IMR-90 (cell line): Measurements from ENCODE around the gene BPIFA3. TPM values are rescaled to one million over a fixed set of nuclear protein-coding genes. Genes with fewer than 3 reads are reported as not detected.

Source experiments
- ATAC-seq: fragments of 200-7000 bp; cut with Tn5 transposase; 2 replicates; pipeline ENCODE4 v1.9.1; 2020; ENCODE audit warnings: low read depth, mild to moderate bottlenecking, moderate library complexity
- BruUV-seq: library from RNA; stranded (reverse); fragments of 400-500 nt; replicated peaks from 2 replicates; lab custom pipeline; 2021; lab: Mats Ljungman, UMichigan
- CTCF ChIA-PET: fragments of 300-600 bp; formaldehyde crosslinking; extraction: SDS; loops from one replicate; lab custom pipeline; 2021; ENCODE audit warnings: antibody characterized with exemption; lab: Yijun Ruan, JAX
- POLR2A ChIA-PET: fragments of 300-600 bp; sonication (Branson Sonifier 250); formaldehyde crosslinking; loops from one replicate; lab custom pipeline; 2022; ENCODE audit warnings: antibody characterized with exemption; ENCODE audit not compliant: unreplicated experiment; lab: Charles Lee
- DNase-seq: peaks from one replicate; pipeline ENCODE4 v3.0.0; 2013
- H2AFZ ChIP-seq: replicated peaks from 2 replicates; pipeline ENCODE3; 2013; ENCODE audit warnings: low read length, mild to moderate bottlenecking; ENCODE audit not compliant: poor library complexity
- H2AK5ac ChIP-seq: 2 replicates; pipeline ENCODE4 v1.6.1; 2013; ENCODE audit warnings: low read depth, low read length, inconsistent platforms
- H2AK9ac ChIP-seq: replicated peaks from 2 replicates; pipeline ENCODE3; 2013; ENCODE audit warnings: mild to moderate bottlenecking, low read depth, low read length, moderate library complexity; ENCODE audit not compliant: poor library complexity
- H2BK120ac ChIP-seq: 2 replicates; pipeline ENCODE4 v1.6.1; 2013; ENCODE audit warnings: low read depth, low read length, inconsistent platforms
- H2BK15ac ChIP-seq: 3 replicates; pipeline ENCODE4 v1.6.1; 2013; ENCODE audit warnings: low read depth, low read length, inconsistent platforms
- H2BK20ac ChIP-seq: 2 replicates; pipeline ENCODE4 v1.6.1; 2013; ENCODE audit warnings: low read depth, mild to moderate bottlenecking, inconsistent platforms, low read length, moderate library complexity
- H2BK5ac ChIP-seq: 2 replicates; pipeline ENCODE4 v1.6.1; 2013; ENCODE audit warnings: mild to moderate bottlenecking, low read depth, low read length, inconsistent platforms; ENCODE audit not compliant: poor library complexity, severe bottlenecking
- H3K14ac ChIP-seq: replicated peaks from 2 replicates; pipeline ENCODE4 v1.6.1; 2013; ENCODE audit warnings: low read depth, low read length, inconsistent platforms
- H3K18ac ChIP-seq: 2 replicates; pipeline ENCODE4 v1.6.1; 2013; ENCODE audit warnings: low read depth, low read length, control low read depth
- H3K23ac ChIP-seq: 2 replicates; pipeline ENCODE4 v1.6.1; 2013; ENCODE audit warnings: low read depth, low read length, inconsistent platforms
- H3K27ac ChIP-seq: 2 replicates; pipeline ENCODE4 v1.5.1; 2013; ENCODE audit warnings: mild to moderate bottlenecking, control low read depth, low read length; ENCODE audit not compliant: insufficient read depth
- H3K27me3 ChIP-seq: 2 replicates; pipeline ENCODE4 v1.6.1; 2013; ENCODE audit warnings: low read length; ENCODE audit not compliant: control insufficient read depth, insufficient read depth
- H3K36me3 ChIP-seq: 2 replicates; pipeline ENCODE4 v1.6.1; 2013; ENCODE audit warnings: low read length, mixed read lengths; ENCODE audit not compliant: control insufficient read depth, insufficient read depth
- H3K4ac ChIP-seq: 2 replicates; pipeline ENCODE4 v1.6.1; 2013; ENCODE audit warnings: low read depth, low read length, inconsistent platforms
- H3K4me1 ChIP-seq: 2 replicates; pipeline ENCODE4 v1.6.1; 2013; ENCODE audit warnings: low read length, mixed read lengths; ENCODE audit not compliant: control insufficient read depth, insufficient read depth
- H3K4me2 ChIP-seq: 2 replicates; pipeline ENCODE4 v1.6.1; 2013; ENCODE audit warnings: low read depth, mild to moderate bottlenecking, control low read depth, low read length, moderate library complexity
- H3K4me3 ChIP-seq: 2 replicates; pipeline ENCODE4 v1.5.1; 2013; ENCODE audit warnings: low read depth, mild to moderate bottlenecking, control low read depth, low read length, moderate library complexity; ENCODE audit not compliant: insufficient read depth
- H3K56ac ChIP-seq: 2 replicates; pipeline ENCODE4 v1.6.1; 2013; ENCODE audit warnings: low read length, inconsistent platforms; ENCODE audit not compliant: insufficient read depth; ENCODE audit errors: extremely low read depth
- H3K79me1 ChIP-seq, 2 experiments: 2 replicates each; pipeline ENCODE4 v1.6.1; 2013; ENCODE audit warnings: low read length in 2 of 2, inconsistent platforms in 1 of 2, low read depth in 1 of 2
- H3K9ac ChIP-seq: 2 replicates; pipeline ENCODE4 v1.6.1; 2013; ENCODE audit warnings: low read depth, low read length, control low read depth
- H3K9me1 ChIP-seq: 2 replicates; pipeline ENCODE4 v1.6.1; 2013; ENCODE audit warnings: low read length, inconsistent platforms; ENCODE audit not compliant: insufficient read depth
- H3K9me3 ChIP-seq: 2 replicates; pipeline ENCODE4 v1.6.1; 2013; ENCODE audit warnings: low read length; ENCODE audit not compliant: control insufficient read depth, insufficient read depth
- H4K20me1 ChIP-seq: 2 replicates; pipeline ENCODE4 v1.6.1; 2013; ENCODE audit warnings: low read length, inconsistent platforms; ENCODE audit not compliant: insufficient read depth
- H4K5ac ChIP-seq: 2 replicates; pipeline ENCODE4 v1.6.1; 2013; ENCODE audit warnings: mild to moderate bottlenecking, low read depth, low read length, control low read depth
- H4K8ac ChIP-seq, 2 experiments: 2 replicates each; pipeline ENCODE4 v1.6.1; 2013; ENCODE audit warnings: low read depth in 2 of 2, low read length in 2 of 2, control low read depth in 1 of 2, inconsistent platforms in 1 of 2
- H4K91ac ChIP-seq: 2 replicates; pipeline ENCODE4 v1.6.1; 2013; ENCODE audit warnings: low read depth, low read length, inconsistent platforms; ENCODE audit not compliant: insufficient read depth
- MAFK ChIP-seq: IDR thresholded peaks from 2 replicates; pipeline ENCODE4 v1.6.1; 2012; ENCODE audit warnings: low read depth, low read length, improper control_type of control experiment
- RCOR1 ChIP-seq: IDR thresholded peaks from 2 replicates; pipeline ENCODE4 v1.6.1; 2012; ENCODE audit warnings: mild to moderate bottlenecking, low read length, improper control_type of control experiment; ENCODE audit not compliant: insufficient replicate concordance
- WGBS, 2 experiments: methylation state at CpG; one replicate each; pipeline versions ENCODE4 v1.1.5 to v1.1.7; 2013; ENCODE audit warnings: missing lambda C conversion rate in 2 of 2; ENCODE audit not compliant: insufficient read length in 1 of 2; ENCODE audit errors: extremely low coverage in 2 of 2; 5-methylcytosine and 5-hydroxymethylcytosine counted together
- dilution Hi-C: fragments of 300-500 bp; cut with HindIII; formaldehyde crosslinking; loops from one replicate; pipeline ENCODE4 v1.14.3; 2018; ENCODE audit warnings: low sequenced_read_pairs; ENCODE audit not compliant: unreplicated experiment
- in situ Hi-C: fragments of 300-500 bp; cut with MboI; formaldehyde crosslinking; loops from 3 replicates; pipeline ENCODE4 v1.14.3; 2019; ENCODE audit warnings: low sequenced_read_pairs, inconsistent platforms, mixed read lengths
- intact Hi-C: fragments of 100-400 bp; cut with micrococcal nuclease; formaldehyde crosslinking; loops from 2 replicates; pipeline ENCODE4 v1.10.0; 2022
- polyA plus RNA-seq, 3 experiments: library from polyadenylated mRNA; depleted of rRNA; stranded (reverse); fragments of >200 nt; gene quantifications; 2 replicates each; pipeline ENCODE4 v1.2.3, GENCODE V29; 2012; ENCODE audit warnings: low replicate concordance in 1 of 3
- total RNA-seq: library from RNA; depleted of rRNA; stranded (reverse); fragments of >200 nt; gene quantifications from 2 replicates; pipeline ENCODE4 v1.2.3, GENCODE V29; 2012

BPIFA3 gene
- total and polyA plus RNA-seq, 2 of the 4 experiments (the other 2 are of a cell fraction), result not detected

DNA sequence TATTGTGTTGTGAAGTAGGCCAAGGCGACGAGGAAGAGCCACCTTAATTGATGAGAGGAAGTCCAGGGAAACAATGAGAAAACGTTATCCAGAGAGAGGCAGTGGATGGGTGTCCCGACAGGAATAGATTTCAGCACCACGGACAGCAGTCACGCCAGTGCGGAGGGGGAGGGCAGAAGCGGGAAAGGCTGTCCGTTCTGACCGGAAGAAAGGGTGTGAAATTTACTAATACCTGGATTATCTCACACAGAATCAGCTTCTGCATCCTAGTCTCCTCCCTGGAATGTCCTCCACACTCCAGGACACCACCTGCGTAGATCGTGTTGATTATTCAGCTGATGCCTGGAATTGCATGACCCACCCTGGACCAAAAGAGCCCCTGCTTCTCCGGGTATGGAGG, 7.4 kb upstream of the BPIFA3 start:
- Histone ChIP-seq H4K91ac (no peak overlapping the region), H3K9me3 (no peaks in the 10 kb centered on the region), H2BK120ac (no peak overlapping the region), H3K9me1 (no peaks in the 10 kb centered on the region), H4K20me1 (no peaks in the 10 kb centered on the region), H3K27ac (no peak overlapping the region), H2AFZ (no peak overlapping the region), H3K4me1 (no peaks in the 10 kb centered on the region), H3K4me3 (no peak overlapping the region), H3K14ac (no peak overlapping the region), H4K5ac (no peak overlapping the region), H3K18ac (no peak overlapping the region), H2AK5ac (no peak overlapping the region), H2AK9ac (no peak overlapping the region), H3K4ac (no peak overlapping the region), H2BK5ac (no peak overlapping the region), H4K8ac (no peak overlapping the region), H2BK15ac (no peak overlapping the region), H3K36me3 (no peaks in the 10 kb centered on the region), H3K23ac (no peak overlapping the region), H3K9ac (no peak overlapping the region), H3K4me2 (no peak overlapping the region), H3K79me1 (no peaks in the 10 kb centered on the region), H2BK20ac (no peak overlapping the region), H3K56ac (no peak overlapping the region), H3K27me3 (no peaks in the 10 kb centered on the region)
- WGBS, 2 experiments, result 3% methylated on average over 3 of the region's 13 CpGs; no CpG with 5 or more reads in 1 of the 2 experiments
- TF ChIP-seq RCOR1, result peak; percentile 66
- TF ChIP-seq MAFK, result no peak
- dilution Hi-C loops (no loop called here), intact Hi-C loops (no loop called here), in situ Hi-C loops (no loop called here)
- CTCF ChIA-PET, result no interaction called here
- peak; percentile 85 for ATAC-seq
- POLR2A ChIA-PET, result no interaction called here
- no TSS peak for BruUV-seq
- peak; percentile 52 for DNase-seq
